ENCODE data around the gene GPALPP1.

DNA sequence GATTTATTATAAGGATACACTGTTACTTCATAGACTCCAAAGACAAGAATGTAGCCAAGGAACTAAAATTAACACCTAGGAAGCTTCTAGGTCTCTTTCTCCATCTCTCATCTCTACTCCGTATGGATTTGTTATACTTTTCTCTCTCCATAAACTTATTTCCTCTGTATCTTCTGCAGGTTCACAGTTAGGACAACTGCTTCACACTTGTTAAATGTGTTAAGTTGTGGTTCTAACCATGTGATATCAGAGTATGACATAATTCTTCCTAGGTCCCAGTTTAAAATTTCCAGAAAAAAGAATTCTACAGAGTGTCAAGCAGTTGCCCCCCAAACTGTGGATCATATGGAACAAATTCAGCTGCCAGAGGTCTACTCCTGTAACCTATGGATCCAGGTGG, 88.7 kb downstream of the GPALPP1 start:
- TF ChIP-seq, protein P1, sequence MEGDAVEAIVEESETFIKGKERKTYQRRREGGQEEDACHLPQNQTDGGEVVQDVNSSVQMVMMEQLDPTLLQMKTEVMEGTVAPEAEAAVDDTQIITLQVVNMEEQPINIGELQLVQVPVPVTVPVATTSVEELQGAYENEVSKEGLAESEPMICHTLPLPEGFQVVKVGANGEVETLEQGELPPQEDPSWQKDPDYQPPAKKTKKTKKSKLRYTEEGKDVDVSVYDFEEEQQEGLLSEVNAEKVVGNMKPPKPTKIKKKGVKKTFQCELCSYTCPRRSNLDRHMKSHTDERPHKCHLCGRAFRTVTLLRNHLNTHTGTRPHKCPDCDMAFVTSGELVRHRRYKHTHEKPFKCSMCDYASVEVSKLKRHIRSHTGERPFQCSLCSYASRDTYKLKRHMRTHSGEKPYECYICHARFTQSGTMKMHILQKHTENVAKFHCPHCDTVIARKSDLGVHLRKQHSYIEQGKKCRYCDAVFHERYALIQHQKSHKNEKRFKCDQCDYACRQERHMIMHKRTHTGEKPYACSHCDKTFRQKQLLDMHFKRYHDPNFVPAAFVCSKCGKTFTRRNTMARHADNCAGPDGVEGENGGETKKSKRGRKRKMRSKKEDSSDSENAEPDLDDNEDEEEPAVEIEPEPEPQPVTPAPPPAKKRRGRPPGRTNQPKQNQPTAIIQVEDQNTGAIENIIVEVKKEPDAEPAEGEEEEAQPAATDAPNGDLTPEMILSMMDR (IDR thresholded peaks at IDR 0.05) = no peak
- no peak for TF ChIP-seq POLR2AphosphoS5 (IDR thresholded peaks at IDR 0.05)

All from prostate gland (tissue), 2 donors.